ENCODE data around the gene IFNLR1.

DNA sequence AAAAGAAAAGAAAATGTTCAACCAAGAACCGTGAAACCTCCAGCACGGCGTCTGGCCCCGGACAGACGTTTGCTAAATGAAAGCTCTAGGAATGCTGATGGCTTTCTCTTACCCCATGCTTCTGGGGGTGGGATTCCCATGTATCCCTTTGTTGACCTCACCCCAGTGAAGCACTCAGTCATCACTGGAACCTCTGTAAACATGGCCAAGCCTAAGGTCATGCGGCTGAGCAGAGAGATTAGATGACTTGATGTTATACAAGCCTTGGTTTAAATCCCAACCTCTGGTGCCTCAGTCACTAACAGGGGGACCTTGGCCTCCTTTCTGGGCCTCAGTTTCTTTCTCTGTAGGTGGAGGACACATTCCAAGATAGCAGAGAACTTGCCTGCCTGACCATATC is 72.3 kb downstream of the IFNLR1 start:
- no peak for TF ChIP-seq POLR2A (IDR thresholded peaks at IDR 0.05; ENCODE audit: low read depth, low read length)
- TF ChIP-seq, protein P1, sequence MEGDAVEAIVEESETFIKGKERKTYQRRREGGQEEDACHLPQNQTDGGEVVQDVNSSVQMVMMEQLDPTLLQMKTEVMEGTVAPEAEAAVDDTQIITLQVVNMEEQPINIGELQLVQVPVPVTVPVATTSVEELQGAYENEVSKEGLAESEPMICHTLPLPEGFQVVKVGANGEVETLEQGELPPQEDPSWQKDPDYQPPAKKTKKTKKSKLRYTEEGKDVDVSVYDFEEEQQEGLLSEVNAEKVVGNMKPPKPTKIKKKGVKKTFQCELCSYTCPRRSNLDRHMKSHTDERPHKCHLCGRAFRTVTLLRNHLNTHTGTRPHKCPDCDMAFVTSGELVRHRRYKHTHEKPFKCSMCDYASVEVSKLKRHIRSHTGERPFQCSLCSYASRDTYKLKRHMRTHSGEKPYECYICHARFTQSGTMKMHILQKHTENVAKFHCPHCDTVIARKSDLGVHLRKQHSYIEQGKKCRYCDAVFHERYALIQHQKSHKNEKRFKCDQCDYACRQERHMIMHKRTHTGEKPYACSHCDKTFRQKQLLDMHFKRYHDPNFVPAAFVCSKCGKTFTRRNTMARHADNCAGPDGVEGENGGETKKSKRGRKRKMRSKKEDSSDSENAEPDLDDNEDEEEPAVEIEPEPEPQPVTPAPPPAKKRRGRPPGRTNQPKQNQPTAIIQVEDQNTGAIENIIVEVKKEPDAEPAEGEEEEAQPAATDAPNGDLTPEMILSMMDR (IDR thresholded peaks at IDR 0.05; ENCODE audit: extremely low read depth in 1 of 2, insufficient read depth in 1 of 2, low read depth in 1 of 2, low read length in 2 of 2), result no peak
- no peak for TF ChIP-seq POLR2AphosphoS5 (IDR thresholded peaks at IDR 0.05; ENCODE audit: insufficient read depth, low read depth, low read length)
- TF ChIP-seq, protein P2, sequence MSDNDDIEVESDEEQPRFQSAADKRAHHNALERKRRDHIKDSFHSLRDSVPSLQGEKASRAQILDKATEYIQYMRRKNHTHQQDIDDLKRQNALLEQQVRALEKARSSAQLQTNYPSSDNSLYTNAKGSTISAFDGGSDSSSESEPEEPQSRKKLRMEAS (IDR thresholded peaks at IDR 0.05; ENCODE audit: insufficient read depth, insufficient read length), result no peak
- TF ChIP-seq JUN (IDR thresholded peaks at IDR 0.05; ENCODE audit: borderline replicate concordance, insufficient read depth, insufficient read length, low read depth), result no peak
- TF ChIP-seq GATA2 (IDR thresholded peaks at IDR 0.05; ENCODE audit: insufficient read depth, insufficient read length, low read depth, low read length), result no peak

Data from endothelial cell of umbilical vein (primary cell).